Gastroesophageal sphincter (tissue), 4 donors: ENCODE measurements around the gene ALKBH5. TPM values are rescaled to one million over a fixed set of nuclear protein-coding genes. Genes with fewer than 3 reads are reported as not detected.

ENCODE experiments used
- ATAC-seq: fragments of 150-250 bp; one replicate; pipeline ENCODE4 v1.9.1; 2016; ENCODE audit warnings: mild to moderate bottlenecking, moderate library complexity
- H3K27ac ChIP-seq, 4 donors: fragments of 200-600 bp; sonication (generic) in 3 of 4; 1 replicate in 3 of 4; 2 replicates in 1 of 4; pipeline ENCODE4 v1.5.1; 2016 to 2019
- H3K27me3 ChIP-seq: fragments of 200-600 bp; sonication (generic); one replicate; pipeline ENCODE4 v1.5.1; 2019
- H3K36me3 ChIP-seq, 2 donors: fragments of 200-600 bp; sonication (generic); one replicate each; pipeline ENCODE4 v1.5.1; 2019; ENCODE audit warnings: control low read depth in 1 of 2
- H3K4me1 ChIP-seq, 3 donors: fragments of 200-600 bp; sonication (generic); 1 replicate in 2 of 3; 2 replicates in 1 of 3; pipeline ENCODE4 v1.5.1; 2016 to 2019; ENCODE audit warnings: control low read depth in 2 of 3
- H3K4me3 ChIP-seq, 2 donors: fragments of 200-600 bp; sonication (generic); one replicate each; pipeline ENCODE4 v1.5.1; 2019; ENCODE audit warnings: mild to moderate bottlenecking in 1 of 2, moderate library complexity in 1 of 2
- H3K9me3 ChIP-seq, 3 donors: fragments of 200-600 bp; sonication (generic); one replicate each; pipeline ENCODE4 v1.5.1; 2017 to 2019; ENCODE audit warnings: control low read depth in 2 of 3
- EP300 ChIP-seq: sonication (generic); formaldehyde crosslinking; IDR thresholded peaks from one replicate; pipeline ENCODE4 v1.6.1; 2017; ENCODE audit warnings: antibody characterized with exemption, mild to moderate bottlenecking
- POLR2A ChIP-seq, 2 donors: fragments of 450-650 bp; IDR thresholded peaks; one replicate each; pipeline ENCODE4 v1.6.1; 2017; ENCODE audit warnings: antibody characterized with exemption in 2 of 2, mild to moderate bottlenecking in 2 of 2, moderate library complexity in 1 of 2
- POLR2AphosphoS5 ChIP-seq: sonication (generic); formaldehyde crosslinking; IDR thresholded peaks from one replicate; pipeline ENCODE4 v1.6.1; 2017; ENCODE audit warnings: antibody characterized with exemption
- WGBS, 2 donors: methylation state at CpG; one replicate each; pipeline ENCODE4 v1.1.5; 2018; ENCODE audit warnings: low coverage in 1 of 2; 5-methylcytosine and 5-hydroxymethylcytosine counted together
- total RNA-seq, 4 donors: library from RNA; depleted of rRNA; stranded (reverse); fragments of >200 nt; gene quantifications; one replicate each; pipeline ENCODE4 v1.1.0, GENCODE V29; 2016
- TF ChIP-seq, protein P1 (sequence below), 4 experiments: fragments of 200-600 bp in 2 of 4; fragments of 450-650 bp in 2 of 4; sonication (generic) in 1 of 4; IDR thresholded peaks; one replicate each; pipeline ENCODE4 v1.5.1; 2017 to 2019; ENCODE audit warnings: antibody characterized with exemption in 4 of 4, mild to moderate bottlenecking in 2 of 4, moderate library complexity in 2 of 4

The ALKBH5 gene
- total RNA-seq, 4 donors from 2014 or later, result 123 to 207 (median 131) TPM

DNA sequence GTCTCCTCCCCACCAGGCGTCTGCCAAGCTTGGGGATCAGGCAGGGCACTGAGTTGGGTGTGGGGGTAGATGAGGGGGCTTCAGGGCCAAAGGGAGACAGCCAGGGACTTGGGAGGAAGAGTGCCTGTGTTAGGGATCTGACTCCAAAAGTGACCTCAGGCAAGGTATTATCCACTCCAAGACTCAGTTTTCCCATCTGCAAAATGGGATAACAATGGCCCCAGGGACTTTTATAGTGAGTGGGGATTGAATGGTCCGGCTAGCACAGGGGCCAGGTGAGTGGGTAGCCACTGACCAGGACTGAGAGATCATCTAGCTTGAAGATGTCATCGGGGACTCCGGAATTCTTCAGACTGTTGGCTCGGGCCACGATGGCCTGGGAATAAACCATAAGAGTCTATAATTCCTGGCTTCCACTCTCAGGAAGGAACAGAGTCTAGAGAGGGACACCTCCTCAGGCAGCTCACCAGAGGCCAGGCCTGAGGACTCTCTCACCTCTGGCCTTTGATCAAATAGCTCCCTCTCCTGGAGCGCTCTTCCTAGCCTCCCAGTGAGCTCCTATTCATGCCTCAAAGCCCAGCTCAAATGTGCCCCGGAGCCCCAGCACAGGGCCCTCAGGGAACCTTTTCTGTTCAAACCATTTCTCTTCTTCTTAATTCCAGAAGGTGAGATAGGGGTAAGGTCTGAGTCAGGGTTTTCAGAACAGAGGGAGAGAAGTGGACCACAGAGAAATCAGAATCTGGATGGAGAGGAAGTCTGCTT, 71.4 kb downstream of the ALKBH5 start:
- H3K4me1 ChIP-seq, result peaks cover 0 to 37% (median 20%) of the 10 kb centered on the region in 3 donors
- H3K9me3 ChIP-seq, result no peaks in the 10 kb centered on the region
- H3K4me3 ChIP-seq, result no peak overlapping the region
- no peak overlapping the region for H3K27ac ChIP-seq
- H3K27me3 ChIP-seq, result no peaks in the 10 kb centered on the region
- H3K36me3 ChIP-seq, result peaks cover 0 to 68% of the 10 kb centered on the region in 2 donors
- TF ChIP-seq EP300, result no peak
- TF ChIP-seq, protein P1, sequence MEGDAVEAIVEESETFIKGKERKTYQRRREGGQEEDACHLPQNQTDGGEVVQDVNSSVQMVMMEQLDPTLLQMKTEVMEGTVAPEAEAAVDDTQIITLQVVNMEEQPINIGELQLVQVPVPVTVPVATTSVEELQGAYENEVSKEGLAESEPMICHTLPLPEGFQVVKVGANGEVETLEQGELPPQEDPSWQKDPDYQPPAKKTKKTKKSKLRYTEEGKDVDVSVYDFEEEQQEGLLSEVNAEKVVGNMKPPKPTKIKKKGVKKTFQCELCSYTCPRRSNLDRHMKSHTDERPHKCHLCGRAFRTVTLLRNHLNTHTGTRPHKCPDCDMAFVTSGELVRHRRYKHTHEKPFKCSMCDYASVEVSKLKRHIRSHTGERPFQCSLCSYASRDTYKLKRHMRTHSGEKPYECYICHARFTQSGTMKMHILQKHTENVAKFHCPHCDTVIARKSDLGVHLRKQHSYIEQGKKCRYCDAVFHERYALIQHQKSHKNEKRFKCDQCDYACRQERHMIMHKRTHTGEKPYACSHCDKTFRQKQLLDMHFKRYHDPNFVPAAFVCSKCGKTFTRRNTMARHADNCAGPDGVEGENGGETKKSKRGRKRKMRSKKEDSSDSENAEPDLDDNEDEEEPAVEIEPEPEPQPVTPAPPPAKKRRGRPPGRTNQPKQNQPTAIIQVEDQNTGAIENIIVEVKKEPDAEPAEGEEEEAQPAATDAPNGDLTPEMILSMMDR (IDR thresholded peaks at IDR 0.05), result no peak
- no peak for TF ChIP-seq POLR2AphosphoS5
- no peak for TF ChIP-seq POLR2A (IDR thresholded peaks at IDR 0.05)
- no peak for ATAC-seq
- 100% methylated on average over 3 of the region's 8 CpGs for WGBS, 2 donors

DNA sequence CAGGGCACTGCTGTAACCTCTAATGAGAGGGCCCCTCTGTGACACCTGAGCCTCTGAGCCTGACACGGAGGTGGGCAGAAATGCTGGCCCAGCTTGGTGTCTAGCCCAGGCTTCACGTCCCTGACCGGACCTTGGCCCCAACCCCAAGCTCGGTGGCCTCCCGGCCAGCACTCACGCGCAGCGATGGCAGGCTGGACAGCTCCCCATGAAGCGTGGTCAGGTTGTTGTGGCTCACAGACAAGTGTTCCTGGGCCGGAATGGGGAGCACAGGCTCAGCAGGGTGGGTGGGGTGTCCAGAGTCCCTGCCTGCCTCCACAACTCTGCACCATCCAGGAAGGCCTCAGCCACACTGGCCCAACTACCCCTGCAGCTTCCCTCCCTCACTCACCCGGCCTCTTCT, 72.7 kb downstream of the ALKBH5 start:
- no peak for ATAC-seq
- H3K27me3 ChIP-seq, result no peaks in the 10 kb centered on the region
- TF ChIP-seq, protein P1 (IDR thresholded peaks at IDR 0.05), result no peak
- TF ChIP-seq POLR2A (IDR thresholded peaks at IDR 0.05), result no peak
- no peak for TF ChIP-seq EP300
- no peak for TF ChIP-seq POLR2AphosphoS5
- H3K4me1 ChIP-seq, result peaks cover 0 to 44% (median 22%) of the 10 kb centered on the region in 3 donors
- H3K4me3 ChIP-seq, result peak overlapping the region in 1 of 2 donors; percentile 98
- H3K27ac ChIP-seq, result peak overlapping the region in 1 of 4 donors; percentile 94
- H3K36me3 ChIP-seq, result peaks cover 0 to 55% of the 10 kb centered on the region in 2 donors
- 60 to 63% methylated on average over 1 to 2 of the region's 11 CpGs for WGBS, 2 donors
- no peaks in the 10 kb centered on the region for H3K9me3 ChIP-seq

DNA sequence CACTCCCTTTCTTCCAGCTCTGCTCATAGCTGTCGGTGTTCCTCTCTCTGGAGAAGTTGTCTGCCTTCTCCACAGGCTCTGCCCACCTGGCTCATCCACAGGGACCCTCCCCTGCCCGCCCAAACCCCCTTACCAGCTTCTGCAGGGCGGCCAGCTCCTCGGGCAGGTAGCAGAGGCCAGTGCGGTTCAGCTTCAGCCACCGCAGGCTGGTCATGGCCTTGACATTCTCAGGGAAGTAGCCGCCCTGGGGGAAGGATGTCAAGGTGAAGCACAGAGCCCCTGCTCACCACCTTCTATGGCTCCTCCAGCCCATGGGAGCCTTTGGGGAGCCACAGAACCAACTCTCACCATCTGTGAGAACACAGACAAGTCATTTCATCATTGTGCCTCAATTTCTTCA, 73.1 kb downstream of the ALKBH5 start:
- WGBS, 2 donors, result 83% methylated on average over 1 of the region's 7 CpGs; no CpG with 5 or more reads in 1 of the 2 donors
- ATAC-seq, result no peak
- Histone ChIP-seq H3K36me3 (peaks cover 0 to 51% of the 10 kb centered on the region in 2 donors), H3K9me3 (no peaks in the 10 kb centered on the region), H3K27ac (peak overlapping the region in 3 of 4 donors; percentile 91 to 99 (median 94)), H3K27me3 (no peaks in the 10 kb centered on the region), H3K4me3 (peak overlapping the region in 1 of 2 donors; percentile 98), H3K4me1 (peaks cover 0 to 49% (median 26%) of the 10 kb centered on the region in 3 donors)
- TF ChIP-seq POLR2AphosphoS5 (no peak), EP300 (no peak), POLR2A (IDR thresholded peaks at IDR 0.05) (no peak)
- TF ChIP-seq, protein P1 (IDR thresholded peaks at IDR 0.05), result no peak

DNA sequence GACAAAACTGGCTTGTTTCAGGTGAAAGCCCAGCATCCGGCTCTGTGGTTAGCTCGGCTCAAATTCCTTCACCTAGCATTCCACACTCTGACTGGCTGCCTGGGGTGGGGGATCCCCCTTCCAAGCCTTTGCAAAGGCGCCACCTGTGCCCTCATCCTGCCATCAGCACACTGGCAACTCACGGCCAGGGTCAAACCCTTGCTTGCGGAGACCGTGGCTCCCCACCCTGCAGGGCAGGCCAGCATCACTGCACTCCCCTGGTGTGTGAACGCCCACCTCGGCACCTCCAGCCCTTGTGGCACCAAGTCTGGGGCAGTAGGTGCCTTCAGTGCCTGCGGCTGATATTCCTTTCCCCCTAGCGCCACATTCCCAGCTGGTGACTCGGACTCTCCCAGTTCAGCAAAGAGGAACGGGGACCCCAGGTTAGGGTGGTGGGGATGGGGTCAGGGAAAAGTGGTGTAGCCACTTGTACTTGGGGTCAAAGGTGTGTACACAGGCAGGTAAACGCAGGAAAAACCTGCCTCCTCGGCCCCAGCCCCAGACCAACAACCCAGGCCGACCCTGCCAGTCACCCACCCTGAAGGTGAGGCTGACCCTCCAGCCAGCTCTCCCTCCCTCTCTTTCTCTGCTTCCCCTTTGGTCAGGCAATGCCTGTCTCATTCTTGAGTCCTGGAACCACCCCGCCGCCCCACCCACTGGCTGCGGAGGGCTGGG, 73.8 kb downstream of the ALKBH5 start:
- 6 to 10% methylated on average over 3 of the region's 18 CpGs for WGBS, 2 donors
- no peak for ATAC-seq
- Histone ChIP-seq H3K27me3 (no peaks in the 10 kb centered on the region), H3K27ac (peak overlapping the region; percentile 60 to 99 (median 92)), H3K4me3 (peak overlapping the region; percentile 44 to 98), H3K9me3 (no peaks in the 10 kb centered on the region), H3K36me3 (peaks cover 0 to 44% of the 10 kb centered on the region in 2 donors), H3K4me1 (peaks cover 0 to 55% (median 32%) of the 10 kb centered on the region in 3 donors)
- TF ChIP-seq POLR2AphosphoS5 (no peak), EP300 (no peak), POLR2A (IDR thresholded peaks at IDR 0.05) (no peak)
- TF ChIP-seq, protein P1 (IDR thresholded peaks at IDR 0.05), result no peak
